ENCODE results near the gene LTO1.

Gene LTO1

DNA sequence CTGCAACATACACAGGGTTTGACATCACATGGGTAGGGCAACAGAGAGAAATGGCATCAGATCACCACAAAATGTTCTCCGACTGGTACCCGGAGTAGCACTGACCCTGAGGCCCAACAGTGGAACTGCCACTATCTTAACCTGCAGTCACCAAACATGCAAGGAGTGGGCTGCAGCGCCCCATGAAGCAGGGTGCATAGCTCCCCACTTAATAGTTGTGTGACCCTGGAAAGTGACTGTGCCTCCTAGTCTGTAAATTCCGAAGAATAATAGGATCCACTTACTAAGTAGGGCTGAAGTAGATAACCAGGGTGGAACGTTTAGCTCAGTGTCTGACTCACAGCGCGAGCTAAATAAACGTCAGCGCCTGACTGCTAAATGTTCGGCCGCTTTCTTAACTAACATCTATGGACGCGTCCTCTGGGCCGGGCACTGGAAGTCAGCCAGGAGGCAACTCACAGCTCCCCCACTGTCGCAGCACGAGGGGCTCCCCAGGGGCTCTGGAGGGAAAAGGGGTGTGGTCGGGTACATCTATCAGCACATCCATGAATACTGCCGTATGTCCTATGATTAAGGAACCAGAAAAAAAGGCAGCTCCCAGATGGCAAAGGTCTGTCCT, 777 bp downstream of the LTO1 start:
- peak; percentile 19 for DNase-seq

DNA sequence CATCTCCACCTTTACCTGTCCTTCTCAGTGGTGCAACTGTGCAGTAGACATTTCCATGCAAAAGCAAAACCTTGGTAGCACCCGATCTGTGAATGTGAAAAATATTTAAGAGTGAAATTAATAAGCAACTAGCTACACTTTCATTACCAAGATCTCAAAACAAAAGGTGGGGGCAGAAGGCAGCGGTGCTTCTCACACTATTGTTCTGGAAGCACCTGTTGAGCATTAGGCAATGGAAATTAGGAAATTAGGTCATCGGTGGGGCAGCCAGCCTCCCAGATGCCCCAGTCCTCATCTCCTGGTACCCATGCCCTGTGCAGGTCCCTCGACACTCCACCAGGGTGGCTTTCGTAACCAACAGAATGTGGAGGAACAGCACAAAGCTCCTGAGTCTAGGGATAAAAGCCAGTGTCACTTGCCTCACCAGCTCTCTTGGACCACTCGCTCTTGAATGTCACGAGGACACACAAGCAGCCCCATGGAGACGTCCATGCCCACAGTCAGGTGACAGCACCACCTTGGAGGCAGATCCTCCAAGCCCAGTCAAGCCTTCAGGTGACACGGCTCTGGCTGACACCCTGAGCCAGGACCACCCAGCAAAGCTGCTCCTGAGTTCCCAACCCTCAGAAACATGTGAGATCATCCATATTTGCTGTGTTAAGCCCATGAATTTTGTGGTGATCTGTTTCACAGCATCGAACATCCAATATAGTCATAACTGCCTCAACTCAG, 3.3 kb downstream of the LTO1 start:
- DNase-seq, result no peak

DNA sequence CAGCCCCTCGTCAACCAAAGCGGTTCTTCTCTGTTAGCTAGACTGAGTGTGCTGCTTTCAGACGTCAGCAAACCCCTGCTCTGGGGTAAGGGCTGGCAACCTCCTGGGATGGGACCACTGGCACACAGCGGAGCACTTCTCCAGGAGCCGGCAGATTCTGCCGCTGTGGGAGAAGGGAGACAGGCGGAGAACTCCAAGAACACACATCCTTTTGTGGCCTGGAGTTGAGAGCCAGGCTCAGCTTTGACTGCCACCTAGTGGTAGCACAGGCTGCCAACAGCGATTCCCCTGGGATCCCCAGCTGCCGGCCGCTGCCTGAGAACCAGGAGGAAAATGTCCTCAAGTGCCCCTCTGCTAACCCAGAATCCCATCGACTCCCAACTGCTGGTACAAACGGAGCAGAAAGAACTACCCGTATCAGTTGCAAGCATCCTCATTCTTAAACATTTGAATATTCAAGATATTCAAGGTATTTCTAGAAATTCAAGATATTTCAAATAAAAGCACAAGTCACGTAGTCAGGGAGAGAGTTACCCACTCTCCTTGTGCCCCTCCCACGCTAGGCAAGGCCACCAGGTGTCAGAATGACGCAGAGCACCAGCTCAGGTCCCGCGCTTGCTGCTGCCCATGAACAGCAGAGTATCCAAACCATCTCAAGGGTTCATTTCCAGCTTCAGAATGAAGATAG, 4.9 kb downstream of the LTO1 start:
- DNase-seq, result peak; percentile 75

DNA sequence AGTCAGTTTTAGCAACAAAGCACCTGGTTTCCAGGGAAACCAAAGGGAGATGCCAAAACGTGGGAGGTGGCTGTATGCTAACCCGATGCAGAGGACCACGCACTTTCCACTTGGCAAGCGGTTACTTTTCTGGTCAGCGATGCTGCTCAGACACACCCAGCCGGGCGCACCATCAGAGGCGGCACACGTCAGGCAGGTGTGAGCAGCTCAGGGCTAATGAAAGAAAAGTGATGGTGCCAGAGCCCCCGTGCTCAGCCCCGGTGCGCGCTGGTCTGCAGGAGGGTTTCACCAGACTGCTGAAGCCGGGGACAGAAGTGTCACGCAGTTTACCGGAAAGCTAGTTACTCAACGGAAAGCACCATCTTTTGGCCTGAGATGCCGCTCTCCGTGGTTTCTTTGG, 5.7 kb downstream of the LTO1 start:
- no peak for DNase-seq

DNA sequence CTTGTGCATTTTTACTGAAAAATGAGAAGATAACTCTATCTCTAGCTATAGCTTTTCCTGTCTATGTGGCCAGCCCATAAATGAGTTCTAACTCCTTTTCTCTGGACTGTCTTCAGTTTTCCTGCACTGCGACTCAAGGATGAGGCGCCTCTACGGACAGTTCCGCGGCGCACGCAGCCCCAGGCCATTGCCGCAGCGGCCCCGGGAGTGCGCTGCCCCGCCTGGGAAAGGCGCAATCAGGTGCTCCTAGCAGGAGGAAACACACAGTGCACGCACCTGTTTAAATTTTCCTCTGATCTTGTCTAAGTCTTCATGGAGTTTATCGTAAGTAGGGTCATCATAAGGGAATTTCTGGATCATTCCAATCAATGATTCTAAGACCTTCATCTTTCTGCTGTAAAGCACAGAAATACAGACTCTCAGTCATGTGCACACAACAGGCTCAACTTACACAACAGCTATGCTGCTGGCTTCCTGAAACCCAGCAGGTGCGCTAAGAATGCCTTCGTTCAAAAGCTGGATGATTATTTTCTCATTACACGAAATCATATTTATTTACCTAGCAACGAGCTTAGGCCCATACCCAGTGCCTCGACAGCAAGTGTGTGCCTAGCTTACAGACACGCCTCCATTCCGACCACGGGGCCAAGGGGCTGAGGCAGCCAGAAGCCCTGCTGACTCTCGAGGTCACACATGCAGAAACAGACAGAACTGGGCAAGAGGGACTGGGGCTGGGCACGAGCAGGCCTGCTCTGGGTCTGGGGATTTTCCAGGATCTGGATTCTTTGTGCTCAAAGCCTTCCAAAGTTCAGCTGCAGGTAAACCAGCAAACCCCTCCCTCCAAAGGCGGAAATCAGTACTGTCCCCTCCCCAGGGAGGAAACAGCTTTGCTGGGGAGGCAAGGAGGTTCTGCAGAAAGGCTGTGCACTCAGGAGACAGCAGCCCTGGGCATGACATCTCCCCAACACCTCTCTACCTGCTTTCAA, 7.2 kb downstream of the LTO1 start:
- DNase-seq, result no peak

DNA sequence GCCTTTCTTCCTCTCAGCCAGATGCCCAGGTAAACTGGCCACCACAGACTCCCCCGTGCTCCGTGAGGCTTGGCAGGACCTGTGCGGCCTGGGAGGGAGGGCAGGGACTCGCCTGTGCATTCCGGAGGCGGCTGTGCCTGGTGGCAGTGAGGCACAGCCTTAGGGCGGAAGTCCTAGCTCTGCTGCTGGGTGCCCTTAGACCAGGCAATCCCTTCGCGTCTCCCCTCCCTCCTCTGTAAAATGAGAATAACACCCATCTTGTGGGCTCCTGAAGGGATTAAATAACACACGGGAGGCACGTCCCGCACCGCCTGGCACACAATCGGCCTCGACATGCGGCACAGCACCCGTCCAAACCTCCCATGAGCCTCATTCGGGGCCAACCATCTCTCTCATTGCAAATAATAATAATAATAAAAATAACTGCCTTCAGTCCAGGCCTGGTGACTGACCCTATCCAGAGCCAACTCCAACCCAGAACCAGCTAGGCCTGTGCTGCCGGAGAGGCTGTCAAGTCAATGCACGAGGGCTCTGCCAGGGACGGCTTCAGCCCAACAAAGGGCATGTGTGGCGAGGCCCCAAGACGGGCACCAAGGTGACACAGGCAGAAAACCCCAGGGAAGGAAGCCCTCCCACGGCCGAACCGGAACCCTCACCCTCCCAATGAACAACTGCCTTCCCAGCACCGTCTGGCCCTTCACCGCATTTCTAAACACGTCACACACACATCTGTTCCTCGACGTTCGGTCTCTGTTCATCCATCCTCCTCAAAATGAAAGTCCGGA, 8.2 kb downstream of the LTO1 start:
- DNase-seq, result no peak

DNA sequence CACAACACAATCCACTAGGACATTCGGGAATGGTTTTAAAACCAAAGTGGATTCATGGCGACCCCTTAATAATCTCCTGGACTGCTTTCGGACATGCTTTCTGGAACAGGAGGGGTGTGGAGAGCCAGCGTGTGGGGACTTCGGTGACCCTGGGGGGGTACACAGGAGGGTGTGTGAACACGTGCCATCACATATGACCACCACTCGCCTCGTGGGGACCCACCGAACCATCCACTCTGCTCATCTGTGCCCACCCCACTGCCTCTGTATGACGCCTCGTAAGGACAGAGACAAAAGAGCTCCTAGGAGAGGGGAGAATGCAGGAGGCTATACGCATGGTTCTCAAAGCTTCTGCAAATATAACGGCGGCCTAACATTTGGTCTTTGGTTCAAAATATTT, 8.9 kb downstream of the LTO1 start:
- no peak for DNase-seq

DNA sequence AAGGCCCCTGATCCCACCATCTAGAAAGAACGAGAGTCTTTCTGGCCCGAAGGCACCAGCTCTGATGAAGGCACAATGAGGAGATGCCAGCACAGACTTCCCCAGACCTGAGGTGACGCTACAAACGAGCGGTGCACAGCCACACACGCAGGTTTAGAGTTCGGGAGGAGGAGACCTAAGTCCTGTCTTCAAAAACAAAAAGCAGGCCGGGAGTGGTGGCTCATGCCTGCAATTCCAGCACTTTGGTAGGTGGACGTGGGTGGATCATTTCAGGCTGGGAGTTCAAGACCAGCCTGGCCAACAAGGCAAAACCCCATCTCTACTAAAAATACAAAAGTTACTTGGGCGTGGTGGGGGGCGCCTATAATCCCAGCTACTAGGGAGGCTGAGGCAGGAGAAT, 9.5 kb downstream of the LTO1 start:
- DNase-seq, result no peak

DNA sequence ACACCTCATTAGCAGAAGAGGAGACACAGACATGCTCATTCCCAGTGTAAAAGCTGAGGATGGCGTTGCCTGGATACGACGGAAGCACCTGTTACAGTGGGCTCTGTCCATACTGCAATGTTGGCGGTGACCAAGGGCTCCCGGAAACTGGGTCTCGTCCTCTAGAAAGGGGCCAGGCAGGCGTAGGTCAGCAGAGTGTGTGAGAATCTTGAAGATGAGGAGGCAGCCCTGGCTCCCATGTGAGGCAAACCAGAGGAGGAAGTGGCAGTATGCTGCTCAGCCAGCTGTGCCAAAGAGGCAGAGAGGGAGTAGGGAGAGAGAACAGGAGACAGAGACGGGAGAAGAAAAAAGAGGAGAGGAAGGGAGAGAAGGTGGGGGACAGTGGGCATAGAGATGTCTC, 10.3 kb downstream of the LTO1 start:
- DNase-seq, result no peak

DNA sequence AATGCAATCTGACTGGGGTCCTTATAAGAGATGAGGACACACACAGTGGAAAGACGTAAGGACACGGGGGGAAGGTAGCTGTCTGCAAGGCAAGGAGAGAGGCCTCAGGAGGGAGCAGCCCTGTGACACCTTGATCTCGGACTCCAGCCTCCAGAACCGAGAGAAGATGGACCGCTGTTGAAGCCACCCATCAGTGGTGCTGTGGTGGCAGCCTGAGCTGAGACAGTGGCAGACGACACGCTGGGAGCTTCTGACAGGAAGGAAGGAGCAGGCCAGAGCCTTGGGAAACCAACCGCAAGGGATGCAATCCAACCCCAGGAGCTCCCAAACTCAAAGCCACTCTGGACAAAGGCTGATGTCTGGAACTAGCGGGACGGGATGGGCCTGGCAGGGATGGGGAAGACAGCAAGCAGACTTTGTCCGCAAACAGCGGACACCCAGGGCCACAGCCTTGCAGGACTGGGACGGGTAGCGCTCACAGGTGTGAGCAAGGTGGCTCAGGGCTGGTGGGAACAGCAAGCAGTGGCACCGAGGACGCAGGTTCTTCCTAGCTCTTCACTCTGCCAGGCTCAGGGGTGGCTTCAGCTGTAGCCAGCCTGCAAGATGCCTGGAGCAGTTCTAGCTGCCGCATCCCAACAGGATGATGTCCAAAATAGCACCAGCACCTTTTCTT, 10.9 kb downstream of the LTO1 start:
- DNase-seq, result no peak

DNA sequence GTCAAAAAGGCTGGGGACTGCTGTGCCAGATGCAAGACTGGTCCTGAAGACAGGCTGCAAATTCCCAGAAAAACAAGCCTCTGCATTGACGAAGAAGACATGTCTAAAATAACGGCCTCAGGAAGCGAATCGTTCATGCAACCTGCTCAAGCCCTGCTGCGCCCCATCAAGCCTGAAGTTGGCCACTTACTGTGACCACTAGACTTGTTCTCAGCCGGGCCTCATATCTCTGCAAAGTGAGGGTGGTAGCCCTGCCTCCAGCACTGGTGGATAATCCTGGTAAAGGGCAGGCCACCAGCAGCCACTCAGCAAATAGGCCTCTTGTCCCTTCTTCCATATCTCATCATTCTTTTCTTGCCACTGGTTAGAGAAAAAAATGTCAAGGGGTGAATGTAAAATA, 11.8 kb downstream of the LTO1 start:
- DNase-seq, result no peak

DNA sequence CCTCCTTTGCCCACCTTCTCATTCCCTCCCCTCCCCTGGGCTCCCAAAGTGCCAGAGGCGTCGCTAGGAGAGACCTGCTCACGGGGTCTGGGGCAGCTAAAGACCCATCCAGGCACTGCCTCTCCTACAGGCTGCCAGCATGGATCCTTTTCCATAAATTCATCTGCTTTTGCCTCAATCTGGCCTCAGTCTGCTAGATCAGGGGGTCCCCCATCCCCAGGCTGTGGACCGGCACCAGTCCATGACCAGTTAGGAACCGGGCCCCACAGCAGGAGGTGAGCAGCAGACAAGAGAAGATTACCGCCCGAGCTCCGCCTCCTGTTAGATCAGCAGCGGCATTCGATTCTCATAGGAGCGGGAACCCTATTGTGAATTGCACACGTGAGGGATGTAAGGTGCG, 12.3 kb downstream of the LTO1 start:
- DNase-seq, result no peak

DNA sequence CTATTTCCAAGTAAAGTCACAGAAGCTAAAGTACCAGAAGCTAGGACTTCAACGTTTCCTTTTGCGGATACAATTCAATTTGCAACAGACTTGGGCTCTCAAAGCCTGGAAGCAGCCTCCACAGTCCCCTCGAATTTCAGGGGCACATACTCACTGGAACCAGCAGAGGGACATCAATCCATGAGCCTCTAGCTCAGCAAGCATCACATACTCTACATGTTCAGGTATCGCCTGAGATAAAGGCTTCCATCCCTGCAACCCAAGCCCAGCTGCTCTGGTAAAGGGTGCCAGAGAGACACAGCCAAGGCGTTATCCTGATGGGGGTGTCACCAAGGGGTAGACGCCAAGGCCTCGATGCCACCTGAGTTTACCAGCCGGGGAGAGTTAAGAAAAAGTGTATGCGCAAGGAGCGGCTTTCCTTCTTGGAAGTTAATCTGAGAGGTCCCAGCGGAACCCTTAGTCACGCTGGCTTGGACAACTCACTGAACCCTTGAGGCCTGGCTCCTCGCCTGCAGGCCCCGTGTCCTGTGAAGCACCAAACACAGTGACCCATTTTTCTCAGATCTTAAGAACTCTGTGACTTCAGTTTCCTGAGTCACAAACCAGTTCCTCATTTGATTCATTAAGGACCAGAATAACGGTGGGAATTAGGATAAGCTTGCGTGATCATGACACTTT, 13.0 kb downstream of the LTO1 start:
- DNase-seq, result no peak

DNA sequence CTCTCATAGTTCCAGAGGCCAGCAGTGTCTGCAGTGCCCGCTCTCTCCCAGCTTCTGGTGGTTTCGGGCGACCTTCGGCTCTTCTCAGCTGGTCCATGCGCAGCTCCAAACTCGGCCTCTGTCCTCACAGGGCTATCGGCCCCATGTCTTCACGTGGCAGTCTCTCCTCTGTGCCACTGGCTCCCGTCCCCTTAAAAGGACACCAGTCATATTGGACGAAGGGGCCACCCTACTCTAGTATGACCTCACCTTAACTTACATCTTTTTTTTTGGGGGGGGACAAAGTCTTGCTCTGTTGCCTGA, 13.8 kb downstream of the LTO1 start:
- no peak for DNase-seq

DNA sequence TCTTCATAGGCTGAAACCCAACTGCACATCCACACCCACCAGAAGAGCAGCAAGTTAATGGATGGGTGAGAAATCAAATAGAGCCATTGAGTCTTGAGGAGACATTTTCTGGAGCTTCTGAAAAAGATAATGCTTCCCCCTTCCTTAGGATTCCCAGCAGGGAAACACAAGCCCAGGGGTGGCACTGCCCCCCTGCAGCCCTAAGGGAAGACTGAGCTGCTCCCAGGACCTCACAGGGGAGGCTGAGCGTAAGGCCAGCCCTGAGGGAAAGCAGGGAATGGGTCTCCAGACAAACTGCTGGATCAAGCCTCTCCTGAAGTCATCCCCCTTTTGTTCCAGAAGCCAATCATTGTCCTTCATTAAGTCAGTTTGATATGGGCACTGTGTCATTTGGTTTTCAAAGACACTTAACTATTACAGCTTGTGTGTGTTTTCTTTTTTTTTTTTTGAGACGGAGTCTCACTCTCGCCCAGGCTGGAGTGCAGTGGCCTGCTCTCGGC, 15.1 kb downstream of the LTO1 start:
- no peak for DNase-seq

DNA sequence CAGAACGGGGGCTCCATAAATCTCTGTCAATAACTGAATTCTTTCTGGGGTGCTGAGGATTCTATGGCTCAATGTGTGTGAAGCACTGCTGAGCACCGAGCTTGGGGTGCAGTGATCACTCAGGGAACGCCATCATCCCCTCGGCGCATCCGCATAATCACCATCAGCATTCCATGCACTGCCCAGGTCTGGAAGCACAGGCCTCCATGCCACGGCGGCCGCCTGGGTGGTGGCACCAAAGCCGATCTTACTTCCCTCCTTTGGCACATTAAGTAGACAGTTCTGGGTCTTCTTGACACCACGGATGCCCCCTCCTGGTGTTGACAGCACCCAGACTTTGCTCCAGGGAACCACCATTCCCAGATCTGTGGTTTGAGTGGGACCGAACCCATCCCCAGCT, 15.6 kb downstream of the LTO1 start:
- no peak for DNase-seq

DNA sequence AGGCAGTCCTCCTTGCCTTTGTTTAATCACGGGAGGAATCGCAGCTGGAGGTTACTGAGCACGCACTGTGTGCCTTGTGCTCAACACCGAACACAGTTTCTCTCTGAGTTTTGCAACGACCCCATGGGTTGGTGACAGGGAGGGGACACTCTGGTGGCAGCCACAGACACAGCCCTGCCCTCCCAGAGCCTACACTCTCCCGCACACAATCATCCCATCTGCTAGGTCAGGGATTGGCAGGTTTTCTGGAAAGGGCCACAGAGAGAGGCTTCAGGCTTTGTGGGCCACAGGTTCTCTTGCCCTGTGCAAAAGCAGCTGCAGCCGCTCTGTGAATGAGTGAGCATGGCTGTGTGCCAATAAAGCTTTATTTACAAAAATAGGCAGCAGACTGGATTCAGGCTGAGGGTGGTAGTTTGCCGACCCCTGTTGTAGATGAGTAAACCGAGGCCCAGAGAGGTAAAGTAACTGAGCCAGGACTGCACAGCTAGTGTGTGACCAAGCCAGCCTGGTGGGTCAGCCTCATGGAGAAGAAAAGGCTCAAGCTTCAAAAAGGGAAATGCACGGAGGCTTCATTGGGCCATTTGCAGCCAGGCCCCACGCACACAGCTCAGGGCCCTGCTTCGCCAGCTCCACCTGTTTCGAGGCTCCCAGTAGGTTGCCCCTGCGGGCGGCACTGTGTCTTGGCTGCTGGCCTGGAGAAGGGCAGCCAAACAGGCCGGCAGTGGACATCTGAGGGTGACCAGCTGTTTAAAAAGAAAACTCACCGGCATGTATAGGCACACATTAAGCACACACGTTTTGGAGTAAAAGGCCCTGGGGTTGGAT, 16.3 kb downstream of the LTO1 start:
- no peak for DNase-seq

DNA sequence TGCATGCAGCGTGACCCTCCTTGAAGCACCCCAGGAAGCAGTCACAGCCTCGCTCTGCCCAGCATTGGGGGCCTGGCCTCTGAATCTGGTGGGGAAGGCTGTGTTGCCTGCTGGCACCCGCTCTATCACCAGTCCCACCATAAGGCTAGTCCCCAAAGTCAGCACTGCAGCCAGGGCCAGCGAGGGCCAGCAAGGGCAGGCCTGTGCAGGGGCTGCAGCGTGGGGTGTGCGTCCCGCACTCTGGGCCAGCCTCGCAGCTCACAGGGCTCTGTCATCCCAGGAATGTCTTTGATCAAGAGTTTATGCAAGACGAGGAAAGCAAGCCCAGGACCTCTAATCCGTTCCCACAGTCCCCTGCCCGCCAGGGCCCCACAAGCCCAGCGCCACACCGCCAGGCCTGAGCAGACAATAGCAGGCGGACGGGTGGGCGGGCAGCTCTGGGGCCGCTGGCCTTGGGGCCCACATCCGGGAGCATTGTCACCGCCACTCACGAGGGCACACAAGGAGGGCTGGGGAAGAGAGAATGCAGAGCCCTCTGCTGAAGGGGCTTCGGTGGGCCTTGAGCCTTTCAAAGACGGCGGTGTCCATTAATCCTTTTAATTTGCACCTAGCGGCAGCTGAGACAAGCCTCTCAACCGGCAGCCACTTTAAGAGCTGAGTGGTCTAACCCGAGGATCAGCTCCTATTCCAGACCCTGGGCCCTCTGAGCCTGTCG, 17.1 kb downstream of the LTO1 start:
- DNase-seq, result no peak

DNA sequence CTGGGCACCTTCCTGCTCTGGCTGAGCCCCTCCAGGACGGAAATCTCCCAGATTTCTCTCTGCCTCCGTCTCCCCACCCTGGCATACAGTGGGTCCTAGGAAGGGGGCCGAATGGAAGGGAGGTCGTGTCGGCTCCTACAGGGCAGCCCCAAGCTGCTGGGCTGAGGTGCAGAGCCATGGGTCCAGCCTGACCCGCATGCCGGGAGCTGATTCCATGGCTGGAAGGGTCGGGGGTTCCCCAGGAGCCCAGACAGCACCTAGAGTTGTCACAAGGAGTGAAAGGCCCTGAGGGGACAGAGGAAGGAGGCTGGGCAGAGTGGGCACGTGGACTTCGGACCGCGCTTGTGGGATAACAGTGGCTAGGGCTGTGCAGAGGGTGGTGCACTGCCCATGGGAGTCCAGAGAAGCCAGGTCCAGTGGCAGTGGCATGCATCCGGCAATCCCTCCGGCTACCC, 17.7 kb downstream of the LTO1 start:
- DNase-seq, result no peak
